HepG2 (cell line): ENCODE data around the gene GPR143. TPM values are rescaled to one million over a fixed set of nuclear protein-coding genes. Genes with fewer than 3 reads are reported as not detected.

ENCODE experiments used
- ATAC-seq: fragments of 200-7000 bp; cut with Tn5 transposase; 3 replicates; pipeline ENCODE4 v1.9.1; 2020; ENCODE audit warnings: mild to moderate bottlenecking, moderate library complexity
- BruUV-seq: library from RNA; stranded (reverse); fragments of 400-500 nt; replicated peaks from 2 replicates; lab custom pipeline; 2021; lab: Mats Ljungman, UMichigan
- CTCF ChIA-PET: fragments of 300-600 bp; formaldehyde crosslinking; extraction: SDS; loops from one replicate; lab custom pipeline; 2021; ENCODE audit warnings: low total read pairs, inconsistent platforms, low intra/inter-chr PET ratio; lab: Yijun Ruan, JAX
- POLR2A ChIA-PET: fragments of 350-600 bp; sonication (Branson Sonifier 250); formaldehyde crosslinking; loops from one replicate; lab custom pipeline; 2020; ENCODE audit warnings: antibody characterized with exemption, inconsistent platforms; lab: Yijun Ruan, JAX
- DNase-seq: peaks from one replicate; pipeline ENCODE4 v3.0.0-alpha.2; 2015; ENCODE audit warnings: low spot score
- FAIRE-seq: peaks from 3 replicates; lab custom pipeline; 2011; peaks lifted over from hg19 to GRCh38; lab: Jason Lieb, UNC
- H2AFZ ChIP-seq: one replicate; pipeline ENCODE4 v1.6.1; 2011; ENCODE audit warnings: low read length, inconsistent platforms
- H3K27ac ChIP-seq: fragments of 300-600 bp; 3 replicates; pipeline ENCODE4 v1.8.0; 2011; ENCODE audit warnings: mixed run types, mild to moderate bottlenecking, mixed read lengths, low read length, inconsistent platforms; ENCODE audit not compliant: insufficient read depth; ENCODE audit errors: extremely low read length
- H3K27me3 ChIP-seq, 2 experiments: fragments of 200-600 bp in 1 of 2; 2 replicates in 1 of 2; 3 replicates in 1 of 2; pipeline versions ENCODE4 v1.6.0 to v1.8.0; 2011; ENCODE audit warnings: low read length in 2 of 2, mild to moderate bottlenecking in 2 of 2, moderate library complexity in 2 of 2, inconsistent platforms in 1 of 2; ENCODE audit not compliant: insufficient read depth in 2 of 2, control insufficient read depth in 1 of 2
- H3K36me3 ChIP-seq, 2 experiments: fragments of 200-600 bp in 1 of 2; replicated peaks in 1 of 2; 2 replicates in 1 of 2; 3 replicates in 1 of 2; pipeline versions ENCODE4 v1.5.1 to v1.8.0; 2011; ENCODE audit warnings: low read length in 2 of 2, inconsistent platforms in 1 of 2; ENCODE audit not compliant: insufficient read depth in 2 of 2, control insufficient read depth in 1 of 2
- H3K4me1 ChIP-seq: 2 replicates; pipeline ENCODE4 v1.5.1; 2012; ENCODE audit warnings: low read length, inconsistent platforms; ENCODE audit not compliant: insufficient read depth
- H3K4me2 ChIP-seq: 2 replicates; pipeline ENCODE4 v1.6.0; 2011; ENCODE audit warnings: low read depth, low read length, inconsistent platforms
- H3K4me3 ChIP-seq, 3 experiments: fragments of 200-600 bp in 1 of 3; sonication (generic), shearing (Covaris generic) in 1 of 3; replicated peaks in 1 of 3; 2 replicates each; pipeline ENCODE4 v1.5.1; 2011 to 2016; ENCODE audit warnings: low read length in 3 of 3, inconsistent platforms in 2 of 3, low read depth in 2 of 3, mild to moderate bottlenecking in 2 of 3, control low read depth in 1 of 3, mixed read lengths in 1 of 3; ENCODE audit not compliant: insufficient read depth in 1 of 3
- H3K79me2 ChIP-seq: one replicate; pipeline ENCODE4 v1.6.1; 2011; ENCODE audit warnings: low read length, inconsistent platforms; ENCODE audit not compliant: insufficient read depth
- H3K9ac ChIP-seq: 2 replicates; pipeline ENCODE4 v1.6.0; 2011; ENCODE audit warnings: mild to moderate bottlenecking, low read depth, low read length, inconsistent platforms; ENCODE audit not compliant: insufficient read depth
- H3K9me3 ChIP-seq: 2 replicates; pipeline ENCODE4 v1.5.1; 2012; ENCODE audit warnings: mild to moderate bottlenecking, low read length
- H4K20me1 ChIP-seq: 2 replicates; pipeline ENCODE4 v1.6.0; 2011; ENCODE audit warnings: inconsistent platforms, mild to moderate bottlenecking, low read length, moderate library complexity; ENCODE audit not compliant: insufficient read depth
- AGO1 ChIP-seq: fragments of 200-400 bp; formaldehyde crosslinking; IDR thresholded peaks from 2 replicates; pipeline ENCODE4 v1.6.1; 2017; ENCODE audit warnings: mild to moderate bottlenecking, low read depth, low read length, moderate library complexity; ENCODE audit not compliant: poor library complexity, severe bottlenecking
- BHLHE40 ChIP-seq: IDR thresholded peaks from 2 replicates; pipeline ENCODE4 v1.6.1; 2011; ENCODE audit warnings: low read length, improper control_type of control experiment
- GZF1 ChIP-seq: sonication (generic); formaldehyde crosslinking; IDR thresholded peaks from 2 replicates; pipeline ENCODE4 v1.5.1; 2020; ENCODE audit warnings: mild to moderate bottlenecking, missing genetic modification reagents
- HHEX ChIP-seq: IDR thresholded peaks from 2 replicates; pipeline ENCODE4 v1.6.1; 2016; ENCODE audit warnings: control low read depth
- HNF4G ChIP-seq, 2 experiments: sonication (generic) in 1 of 2; formaldehyde crosslinking in 1 of 2; IDR thresholded peaks; 2 replicates each; pipeline versions ENCODE4 v1.4.0 to v1.6.1; 2011 to 2020; ENCODE audit warnings: borderline replicate concordance in 2 of 2, low read depth in 2 of 2, mild to moderate bottlenecking in 2 of 2, low read length in 1 of 2, missing genetic modification reagents in 1 of 2, moderate library complexity in 1 of 2
- MAFF ChIP-seq: IDR thresholded peaks from 2 replicates; pipeline ENCODE4 v1.6.1; 2011; ENCODE audit warnings: low read depth, low read length, improper control_type of control experiment
- NFKBIZ ChIP-seq: IDR thresholded peaks from 2 replicates; pipeline ENCODE4 v1.6.1; 2018; ENCODE audit warnings: missing genetic modification reagents, missing compliant biosample characterization
- RCOR2 ChIP-seq: IDR thresholded peaks from 2 replicates; pipeline ENCODE4 v1.6.1; 2016; ENCODE audit warnings: missing biosample characterization, missing genetic modification reagents
- SRY ChIP-seq: sonication (generic); formaldehyde crosslinking; IDR thresholded peaks from 2 replicates; pipeline ENCODE4 v1.8.0; 2022; ENCODE audit warnings: mild to moderate bottlenecking, missing genetic modification reagents
- ZNF260 ChIP-seq: sonication (generic); formaldehyde crosslinking; IDR thresholded peaks from 2 replicates; pipeline ENCODE4 v1.4.0; 2020; ENCODE audit warnings: missing genetic modification reagents, low read depth, mild to moderate bottlenecking, borderline replicate concordance
- ZNF331 ChIP-seq: sonication (generic); formaldehyde crosslinking; IDR thresholded peaks from 2 replicates; pipeline ENCODE4 v1.4.0; 2020; ENCODE audit warnings: missing genetic modification reagents
- WGBS: methylation state at CpG from one replicate; pipeline ENCODE4 v1.1.6; 2017; ENCODE audit warnings: low lambda C conversion rate; 5-methylcytosine and 5-hydroxymethylcytosine counted together
- in situ Hi-C: cut with HindIII; loops from 2 replicates; pipeline ENCODE4 v1.10.0; 2017; ENCODE audit warnings: low pct_unique_long_range_greater_than_20kb; ENCODE audit not compliant: extremely low pct_ligation_motif_present
- intact Hi-C: fragments of 100-400 bp; cut with micrococcal nuclease; formaldehyde crosslinking; loops from one replicate; pipeline ENCODE4 v1.10.0; 2022; ENCODE audit not compliant: unreplicated experiment
- polyA plus RNA-seq, 8 experiments: library from polyadenylated mRNA; depleted of rRNA in 3 of 8; stranded (reverse) in 7 of 8; unstranded in 1 of 8; fragments of >200 nt; fragmentation: Illumina TruSeq in 4 of 8; extraction: Trizol in 4 of 8; gene quantifications; 2 replicates each; pipeline versions ENCODE4 v1.2.1 to v1.2.3, GENCODE V29; 2011 to 2016; ENCODE audit warnings: low read depth in 4 of 8, missing spikeins in 1 of 8, mixed read lengths in 1 of 8; ENCODE audit not compliant: insufficient read depth in 1 of 8
- total RNA-seq, 5 experiments: library from RNA; depleted of rRNA; stranded (reverse); fragments of >200 nt; fragmentation: Illumina TruSeq; extraction: Trizol; gene quantifications; 2 replicates each; pipeline ENCODE4 v1.2.3, GENCODE V29; 2016; ENCODE audit warnings: low read depth in 1 of 5
- TF ChIP-seq, protein P1 (sequence below): sonication (generic); formaldehyde crosslinking; IDR thresholded peaks from 2 replicates; pipeline ENCODE4 v1.4.0; 2020; ENCODE audit warnings: missing genetic modification reagents, borderline replicate concordance

GPR143 gene
- total and polyA plus RNA-seq, 2 of the 13 experiments (the other 11 are each of a cell fraction or from before 2014, with no cell fraction given), result 0.30 to 0.89 TPM

DNA sequence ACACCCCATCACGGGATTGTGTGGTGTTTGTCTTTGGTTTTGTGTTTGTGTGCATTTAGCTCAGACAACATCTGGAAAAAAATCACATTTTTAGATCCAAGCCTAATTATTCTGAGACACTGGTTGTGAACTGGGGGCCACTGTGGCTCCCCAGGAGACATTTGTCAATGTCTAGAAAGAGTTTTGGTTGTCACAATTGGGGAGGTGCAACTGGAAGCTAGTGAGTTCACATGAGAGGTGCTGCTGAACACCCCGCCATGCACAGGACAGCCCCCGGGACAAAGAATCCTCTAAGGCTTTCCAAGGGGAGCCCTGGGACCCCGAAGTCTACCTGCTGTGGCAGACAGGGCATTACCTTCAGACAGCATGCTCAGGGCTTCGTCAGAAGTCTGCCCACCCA is 26.5 kb downstream of the GPR143 start:
- WGBS, result 75% methylated on average over 1 of the region's 5 CpGs
- Histone ChIP-seq H3K9me3 (no peaks in the 10 kb centered on the region), H3K9ac (no peak overlapping the region), H3K27ac (no peak overlapping the region), H3K4me3 (no peak overlapping the region), H3K27me3 (no peaks in the 10 kb centered on the region), H2AFZ (no peak overlapping the region), H3K4me1 (no peaks in the 10 kb centered on the region), H3K4me2 (no peak overlapping the region), H3K36me3 (no peaks in the 10 kb centered on the region), H4K20me1 (no peaks in the 10 kb centered on the region)
- POLR2A ChIA-PET, result no interaction called here
- no peak for ATAC-seq
- no peak for DNase-seq
- BruUV-seq, result no TSS peak
- CTCF ChIA-PET, result no interaction called here
- TF ChIP-seq NFKBIZ (CRISPR knock-in tag), result no peak
- TF ChIP-seq ZNF260, result no peak
- TF ChIP-seq RCOR2 (CRISPR knock-in tag), result no peak
- no peak for TF ChIP-seq MAFF
- TF ChIP-seq HNF4G (IDR thresholded peaks at IDR 0.05; ENCODE audit: borderline replicate concordance, low read depth, low read length), result no peak
- TF ChIP-seq HNF4G (CRISPR knock-in tag; IDR thresholded peaks at IDR 0.05; ENCODE audit: borderline replicate concordance, low read depth), result no peak
- TF ChIP-seq, protein P1, sequence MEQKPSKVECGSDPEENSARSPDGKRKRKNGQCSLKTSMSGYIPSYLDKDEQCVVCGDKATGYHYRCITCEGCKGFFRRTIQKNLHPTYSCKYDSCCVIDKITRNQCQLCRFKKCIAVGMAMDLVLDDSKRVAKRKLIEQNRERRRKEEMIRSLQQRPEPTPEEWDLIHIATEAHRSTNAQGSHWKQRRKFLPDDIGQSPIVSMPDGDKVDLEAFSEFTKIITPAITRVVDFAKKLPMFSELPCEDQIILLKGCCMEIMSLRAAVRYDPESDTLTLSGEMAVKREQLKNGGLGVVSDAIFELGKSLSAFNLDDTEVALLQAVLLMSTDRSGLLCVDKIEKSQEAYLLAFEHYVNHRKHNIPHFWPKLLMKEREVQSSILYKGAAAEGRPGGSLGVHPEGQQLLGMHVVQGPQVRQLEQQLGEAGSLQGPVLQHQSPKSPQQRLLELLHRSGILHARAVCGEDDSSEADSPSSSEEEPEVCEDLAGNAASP (CRISPR knock-in tag), result no peak
- TF ChIP-seq ZNF331 (CRISPR knock-in tag), result no peak
- TF ChIP-seq HHEX, result no peak
- no peak for TF ChIP-seq BHLHE40
- TF ChIP-seq AGO1, result no peak
- TF ChIP-seq GZF1 (CRISPR knock-in tag), result no peak
- no peak for TF ChIP-seq SRY (CRISPR knock-in tag)
- TF ChIP-seq, all 625 proteins: peak for 0
- intact Hi-C loops (no loop called here), in situ Hi-C loops (no loop called here)
- no peak for FAIRE-seq
- H3K79me2 ChIP-seq, result no peaks in the 10 kb centered on the region
